GM06990 (cell line): ENCODE data around the gene ADSS2.

Source experiments
- DNase-seq: peaks from one replicate; pipeline ENCODE4 v3.0.0-alpha.2; 2011; ENCODE audit not compliant: insufficient read length; ENCODE audit errors: extremely low read depth
- H3K27me3 ChIP-seq: replicated peaks from 2 replicates; pipeline ENCODE4 v1.6.0; 2011; ENCODE audit warnings: low read length; ENCODE audit not compliant: control insufficient read depth, insufficient read depth
- H3K36me3 ChIP-seq: 2 replicates; pipeline ENCODE4 v1.5.1; 2011; ENCODE audit warnings: low read length; ENCODE audit not compliant: control insufficient read depth, insufficient read depth
- H3K4me3 ChIP-seq: replicated peaks from 2 replicates; pipeline ENCODE4 v1.5.1; 2011; ENCODE audit warnings: low read depth, mild to moderate bottlenecking, control low read depth, low read length
- TF ChIP-seq, protein P1 (sequence below): IDR thresholded peaks from 2 replicates; pipeline ENCODE4 v1.5.1; 2011; ENCODE audit warnings: low read length, control low read depth, mild to moderate bottlenecking, inconsistent platforms; ENCODE audit not compliant: insufficient read depth, poor library complexity, severe bottlenecking

The ADSS2 gene

DNA sequence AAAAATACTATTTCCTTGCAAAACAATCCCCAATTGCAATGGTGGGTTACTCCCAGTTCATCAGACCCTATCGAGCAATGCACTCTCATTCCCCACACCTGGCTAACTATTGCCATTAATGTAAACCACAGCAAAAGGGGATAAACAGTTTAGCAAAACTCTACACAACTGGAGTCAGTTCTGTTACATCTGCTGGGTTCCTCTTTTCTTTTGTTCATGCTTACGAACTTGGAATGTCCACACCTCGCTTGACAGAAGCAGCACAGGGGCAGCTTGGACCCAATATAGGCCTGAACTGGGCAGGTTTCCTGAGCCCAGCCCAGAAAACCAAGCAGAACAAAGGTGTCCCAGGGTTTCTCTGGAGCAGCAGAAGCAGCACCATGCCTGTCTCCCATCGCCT is 57.4 kb downstream of the ADSS2 start:
- Histone ChIP-seq H3K27me3 (no peaks in the 10 kb centered on the region), H3K36me3 (no peaks in the 10 kb centered on the region; the same call in 1 of the 2 replicates), H3K4me3 (no peak overlapping the region)
- TF ChIP-seq, protein P1, sequence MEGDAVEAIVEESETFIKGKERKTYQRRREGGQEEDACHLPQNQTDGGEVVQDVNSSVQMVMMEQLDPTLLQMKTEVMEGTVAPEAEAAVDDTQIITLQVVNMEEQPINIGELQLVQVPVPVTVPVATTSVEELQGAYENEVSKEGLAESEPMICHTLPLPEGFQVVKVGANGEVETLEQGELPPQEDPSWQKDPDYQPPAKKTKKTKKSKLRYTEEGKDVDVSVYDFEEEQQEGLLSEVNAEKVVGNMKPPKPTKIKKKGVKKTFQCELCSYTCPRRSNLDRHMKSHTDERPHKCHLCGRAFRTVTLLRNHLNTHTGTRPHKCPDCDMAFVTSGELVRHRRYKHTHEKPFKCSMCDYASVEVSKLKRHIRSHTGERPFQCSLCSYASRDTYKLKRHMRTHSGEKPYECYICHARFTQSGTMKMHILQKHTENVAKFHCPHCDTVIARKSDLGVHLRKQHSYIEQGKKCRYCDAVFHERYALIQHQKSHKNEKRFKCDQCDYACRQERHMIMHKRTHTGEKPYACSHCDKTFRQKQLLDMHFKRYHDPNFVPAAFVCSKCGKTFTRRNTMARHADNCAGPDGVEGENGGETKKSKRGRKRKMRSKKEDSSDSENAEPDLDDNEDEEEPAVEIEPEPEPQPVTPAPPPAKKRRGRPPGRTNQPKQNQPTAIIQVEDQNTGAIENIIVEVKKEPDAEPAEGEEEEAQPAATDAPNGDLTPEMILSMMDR, result no peak
- DNase-seq, result no peak

DNA sequence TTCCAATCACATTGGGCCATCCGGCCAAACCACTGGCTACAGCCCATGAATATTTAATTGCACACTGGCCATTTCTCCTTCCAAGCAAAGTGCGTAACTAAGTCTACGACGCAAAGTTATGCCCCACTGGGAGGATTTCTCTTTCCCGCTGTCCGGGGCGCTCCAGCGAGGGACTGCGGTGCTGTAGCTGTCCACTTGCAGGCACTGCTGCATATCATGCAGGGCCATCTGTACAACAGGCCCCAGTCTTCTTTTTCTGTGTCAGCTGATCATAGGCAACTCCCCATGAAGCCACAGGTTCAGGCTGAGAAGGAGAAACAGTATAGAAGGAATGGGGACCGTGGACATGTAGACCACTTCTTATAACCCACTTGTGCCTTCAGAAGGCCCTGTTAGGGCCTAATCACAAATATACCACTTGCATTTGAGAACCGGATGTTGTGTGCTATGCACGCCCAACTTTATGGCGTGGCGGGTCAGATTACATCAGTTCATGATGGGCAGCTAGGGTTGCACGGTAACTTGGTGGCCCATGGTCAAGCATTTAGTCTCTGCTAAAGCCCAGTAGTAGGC is 58.0 kb downstream of the ADSS2 start:
- DNase-seq, result no peak
- TF ChIP-seq, protein P1, result no peak
- H3K27me3 ChIP-seq, result no peaks in the 10 kb centered on the region
- no peaks in the 10 kb centered on the region for H3K36me3 ChIP-seq
- no peak overlapping the region for H3K4me3 ChIP-seq

DNA sequence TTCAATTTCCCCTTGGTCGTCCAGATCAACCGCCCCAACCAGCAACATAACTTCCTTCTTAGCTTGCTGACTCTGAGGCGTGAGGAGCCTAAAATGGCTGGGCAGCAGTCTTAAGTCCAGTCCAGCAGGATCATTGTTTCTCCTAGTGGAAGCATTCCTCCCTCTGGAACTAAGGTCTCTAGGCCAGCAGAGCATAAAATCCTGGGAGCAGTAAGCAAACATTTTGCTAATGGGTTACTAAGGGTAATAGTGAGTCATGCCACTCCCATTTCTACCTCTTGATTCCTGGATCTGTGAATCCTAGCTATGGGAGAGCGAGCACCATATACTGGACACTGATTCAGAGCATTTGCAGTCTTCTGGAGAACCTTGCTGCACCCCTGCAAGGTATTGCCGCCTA is 59.9 kb downstream of the ADSS2 start:
- Histone ChIP-seq H3K27me3 (no peaks in the 10 kb centered on the region), H3K4me3 (no peak overlapping the region), H3K36me3 (no peaks in the 10 kb centered on the region)
- DNase-seq, result no peak
- TF ChIP-seq, protein P1, result no peak

DNA sequence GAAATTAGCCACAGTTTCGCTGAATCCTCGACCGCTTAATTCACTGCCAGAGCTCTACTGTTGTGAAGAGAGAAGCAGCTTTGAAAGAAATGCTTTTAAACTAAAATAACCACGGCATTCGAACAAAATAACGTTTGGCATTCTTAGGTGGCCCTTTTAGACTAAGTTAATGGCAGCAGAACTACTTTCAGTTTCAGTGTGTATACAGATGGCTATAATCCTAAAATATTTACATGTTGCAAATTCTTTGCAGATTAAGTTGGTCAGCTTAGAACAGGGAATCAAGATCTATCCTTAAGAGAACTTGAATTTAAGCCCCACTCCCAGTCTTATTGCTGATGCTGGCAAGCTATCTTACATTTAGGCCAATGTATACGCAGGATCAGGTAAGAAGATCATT is 62.7 kb downstream of the ADSS2 start:
- H3K27me3 ChIP-seq, result no peaks in the 10 kb centered on the region
- TF ChIP-seq, protein P1, result no peak
- H3K36me3 ChIP-seq, result no peaks in the 10 kb centered on the region
- no peak for DNase-seq
- no peak overlapping the region for H3K4me3 ChIP-seq

DNA sequence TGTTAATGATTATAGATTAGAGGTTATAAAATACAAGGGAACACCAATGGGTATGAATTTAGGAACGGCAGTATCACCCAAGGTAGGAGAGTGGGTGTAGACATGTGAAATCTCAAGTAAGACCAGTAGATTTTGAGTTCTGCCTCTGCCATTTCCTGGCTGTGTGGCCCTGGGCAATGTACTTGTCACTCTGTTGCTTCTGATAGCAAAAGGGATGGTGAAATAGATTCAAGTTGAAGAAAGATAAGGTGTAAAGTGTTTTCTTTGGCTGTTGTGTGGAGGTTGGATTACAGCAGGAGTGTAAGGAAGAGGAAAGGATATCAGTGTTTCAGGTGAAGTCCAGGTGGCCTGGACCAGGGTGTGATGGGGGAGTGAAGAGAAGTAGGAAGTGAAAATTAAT is 64.3 kb downstream of the ADSS2 start:
- H3K4me3 ChIP-seq, result no peak overlapping the region
- no peaks in the 10 kb centered on the region for H3K36me3 ChIP-seq
- TF ChIP-seq, protein P1, result no peak
- no peak for DNase-seq
- no peaks in the 10 kb centered on the region for H3K27me3 ChIP-seq

DNA sequence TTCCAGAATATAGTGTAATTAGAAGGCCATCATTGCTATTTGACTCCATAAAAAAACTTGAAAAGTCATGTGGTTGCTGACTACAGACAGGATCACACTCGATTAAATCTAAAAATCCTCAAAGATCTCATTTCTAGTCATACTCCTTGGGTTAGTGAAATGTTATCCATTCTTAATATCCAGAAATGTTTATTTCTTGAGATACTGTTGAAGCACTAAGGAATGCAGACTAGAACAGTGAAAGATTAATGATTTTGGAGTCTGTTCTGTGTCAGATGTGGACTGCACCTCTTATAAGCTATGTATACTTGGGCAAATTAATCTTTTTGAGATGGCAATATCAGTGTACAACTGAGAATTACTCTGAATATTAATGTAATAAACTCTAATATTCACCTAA is 65.1 kb downstream of the ADSS2 start:
- no peaks in the 10 kb centered on the region for H3K27me3 ChIP-seq
- no peak for DNase-seq
- H3K36me3 ChIP-seq, result no peaks in the 10 kb centered on the region
- H3K4me3 ChIP-seq, result no peak overlapping the region
- TF ChIP-seq, protein P1, result no peak
